ENCODE results near the gene PAQR9.
A peak's percentile ranks its signal among the peaks of the same experiment; 100 is the strongest.

DNA sequence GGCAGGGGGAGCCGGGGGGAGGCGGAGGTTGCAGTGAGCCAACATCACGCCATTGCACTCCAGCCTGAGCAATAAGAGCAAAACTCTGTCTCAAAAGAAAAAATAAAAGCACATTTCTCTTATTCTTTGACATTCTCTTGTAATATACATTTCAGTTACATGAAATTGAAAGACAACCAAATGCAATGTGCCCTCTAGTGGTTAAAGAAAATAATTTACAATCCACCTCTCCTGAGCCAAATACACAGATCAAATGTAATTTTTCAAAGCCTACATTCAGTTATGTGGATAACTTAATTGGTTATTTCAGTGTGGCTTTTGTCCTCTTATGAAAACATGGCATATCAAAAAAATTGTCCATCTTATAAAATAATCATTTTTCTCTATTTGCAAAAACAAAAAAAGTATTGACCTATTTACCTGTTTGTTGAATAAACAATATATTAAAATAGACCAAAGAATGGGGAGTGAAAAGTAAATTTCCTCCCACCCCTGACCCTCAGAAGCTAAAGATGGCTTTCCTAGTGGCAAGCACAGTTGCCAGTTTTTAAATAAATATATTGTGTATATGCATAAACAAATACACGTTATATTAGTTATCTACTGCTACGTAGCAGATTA is 23.7 kb upstream of the PAQR9 start:
- TF ChIP-seq, protein P1, sequence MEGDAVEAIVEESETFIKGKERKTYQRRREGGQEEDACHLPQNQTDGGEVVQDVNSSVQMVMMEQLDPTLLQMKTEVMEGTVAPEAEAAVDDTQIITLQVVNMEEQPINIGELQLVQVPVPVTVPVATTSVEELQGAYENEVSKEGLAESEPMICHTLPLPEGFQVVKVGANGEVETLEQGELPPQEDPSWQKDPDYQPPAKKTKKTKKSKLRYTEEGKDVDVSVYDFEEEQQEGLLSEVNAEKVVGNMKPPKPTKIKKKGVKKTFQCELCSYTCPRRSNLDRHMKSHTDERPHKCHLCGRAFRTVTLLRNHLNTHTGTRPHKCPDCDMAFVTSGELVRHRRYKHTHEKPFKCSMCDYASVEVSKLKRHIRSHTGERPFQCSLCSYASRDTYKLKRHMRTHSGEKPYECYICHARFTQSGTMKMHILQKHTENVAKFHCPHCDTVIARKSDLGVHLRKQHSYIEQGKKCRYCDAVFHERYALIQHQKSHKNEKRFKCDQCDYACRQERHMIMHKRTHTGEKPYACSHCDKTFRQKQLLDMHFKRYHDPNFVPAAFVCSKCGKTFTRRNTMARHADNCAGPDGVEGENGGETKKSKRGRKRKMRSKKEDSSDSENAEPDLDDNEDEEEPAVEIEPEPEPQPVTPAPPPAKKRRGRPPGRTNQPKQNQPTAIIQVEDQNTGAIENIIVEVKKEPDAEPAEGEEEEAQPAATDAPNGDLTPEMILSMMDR (IDR thresholded peaks at IDR 0.05; ENCODE audit: low read length) = peak; percentile 83
- no peak for TF ChIP-seq EZH2 (IDR thresholded peaks at IDR 0.05; ENCODE audit: borderline replicate concordance, low read length)
